GM12878 (cell line): ENCODE measurements around the gene HMCN2. TPM values are rescaled to one million over a fixed set of nuclear protein-coding genes. Genes with fewer than 3 reads are reported as not detected.

Experiments
- ATAC-seq: fragments of 200-7000 bp; cut with Tn5 transposase; 3 replicates; pipeline ENCODE4 v1.9.1; 2020; ENCODE audit warnings: mild to moderate bottlenecking, moderate library complexity
- BruUV-seq: library from RNA; stranded (reverse); fragments of 400-500 nt; replicated peaks from 2 replicates; lab custom pipeline; 2021; lab: Mats Ljungman, UMichigan
- CTCF ChIA-PET: fragments of 300-600 bp; sonication (Branson Sonifier 250); formaldehyde crosslinking; extraction: SDS; loops from one replicate; lab custom pipeline; 2021; ENCODE audit warnings: inconsistent platforms; lab: Yijun Ruan, JAX
- POLR2A ChIA-PET: fragments of 350-600 bp; formaldehyde crosslinking; extraction: SDS; loops from one replicate; lab custom pipeline; 2021; ENCODE audit warnings: inconsistent platforms; lab: Charles Lee
- RAD21 ChIA-PET: fragments of 300-600 bp; sonication (Branson Sonifier 250); formaldehyde crosslinking; loops from one replicate; lab custom pipeline; 2023; ENCODE audit warnings: antibody characterized with exemption; ENCODE audit not compliant: unreplicated experiment; lab: Charles Lee
- SMC1A ChIA-PET: fragments of 300-600 bp; sonication (Branson Sonifier 250); formaldehyde crosslinking; loops from one replicate; lab custom pipeline; 2023; ENCODE audit not compliant: unreplicated experiment, uncharacterized antibody; lab: Charles Lee
- DNase-seq: peaks from one replicate; pipeline ENCODE4 v3.0.0-alpha.2; 2011; ENCODE audit warnings: low read depth, low spot score
- FAIRE-seq: peaks from 3 replicates; lab custom pipeline; 2011; peaks lifted over from hg19 to GRCh38; lab: Jason Lieb, UNC
- H2AFZ ChIP-seq: 2 replicates; pipeline ENCODE4 v1.6.0; 2011; ENCODE audit warnings: low read depth, low read length, control low read depth; ENCODE audit not compliant: control insufficient read depth
- H3K27ac ChIP-seq: 2 replicates; pipeline ENCODE4 v1.5.1; 2011; ENCODE audit warnings: control low read depth; ENCODE audit not compliant: control insufficient read depth, insufficient read depth
- H3K27me3 ChIP-seq, 2 experiments: replicated peaks in 1 of 2; 2 replicates each; pipeline versions ENCODE4 v1.6.0 to v1.6.1; 2011; ENCODE audit warnings: low read length in 1 of 2; ENCODE audit not compliant: control insufficient read depth in 2 of 2, insufficient read depth in 2 of 2
- H3K36me3 ChIP-seq, 2 experiments: 2 replicates each; pipeline ENCODE4 v1.5.1; 2011; ENCODE audit warnings: low read length in 1 of 2; ENCODE audit not compliant: control insufficient read depth in 2 of 2, insufficient read depth in 2 of 2
- H3K4me1 ChIP-seq: 2 replicates; pipeline ENCODE4 v1.6.1; 2011; ENCODE audit warnings: mild to moderate bottlenecking, low read length, moderate library complexity, mixed read lengths; ENCODE audit not compliant: control insufficient read depth, insufficient read depth
- H3K4me2 ChIP-seq: 2 replicates; pipeline ENCODE4 v1.6.0; 2011; ENCODE audit warnings: control low read depth; ENCODE audit not compliant: control insufficient read depth, insufficient read depth
- H3K4me3 ChIP-seq: fragments of 200-600 bp; sonication (generic); 2 replicates; pipeline ENCODE4 v1.5.1; 2016
- H3K79me2 ChIP-seq: 2 replicates; pipeline ENCODE4 v1.6.0; 2011; ENCODE audit warnings: low read length; ENCODE audit not compliant: control insufficient read depth, insufficient read depth
- H3K9ac ChIP-seq: 2 replicates; pipeline ENCODE4 v1.8.0; 2011; ENCODE audit warnings: low read length, control low read depth, mixed read lengths; ENCODE audit not compliant: control insufficient read depth, insufficient read depth
- H3K9me3 ChIP-seq: replicated peaks from 3 replicates; pipeline ENCODE4 v1.5.1; 2011; ENCODE audit warnings: mild to moderate bottlenecking, low read length; ENCODE audit not compliant: control insufficient read depth, insufficient read depth
- H4K20me1 ChIP-seq: 2 replicates; pipeline ENCODE4 v1.6.0; 2011; ENCODE audit not compliant: control insufficient read depth, insufficient read depth
- IRF4 ChIP-seq: IDR thresholded peaks from 2 replicates; pipeline ENCODE4 v1.6.1; 2011; ENCODE audit warnings: low read depth, low read length
- KAT2A ChIP-seq: conservative IDR thresholded peaks from 2 replicates; pipeline ENCODE4 v1.6.1; 2011; ENCODE audit warnings: low read depth, low read length; ENCODE audit not compliant: control insufficient read depth
- PML ChIP-seq: IDR thresholded peaks from 2 replicates; pipeline ENCODE4 v1.6.1; 2012; ENCODE audit warnings: low read length, inconsistent platforms
- RAD21 ChIP-seq: IDR thresholded peaks from 2 replicates; pipeline ENCODE4 v1.6.1; 2011; ENCODE audit warnings: mild to moderate bottlenecking, low read depth, low read length, moderate library complexity; ENCODE audit not compliant: insufficient read depth
- RAD51 ChIP-seq: fragments of 450-650 bp; IDR thresholded peaks from 2 replicates; pipeline ENCODE4 v1.6.1; 2016; ENCODE audit warnings: moderate library complexity, mild to moderate bottlenecking, inconsistent platforms
- SIX5 ChIP-seq: IDR thresholded peaks from 2 replicates; pipeline ENCODE4 v1.6.1; 2011; ENCODE audit warnings: mild to moderate bottlenecking, low read depth, low read length, moderate library complexity; ENCODE audit not compliant: severe bottlenecking
- TBL1XR1 ChIP-seq: IDR thresholded peaks from 2 replicates; pipeline ENCODE4 v1.6.1; 2012; ENCODE audit warnings: low read depth, low read length, improper control_type of control experiment
- TCF3 ChIP-seq: IDR thresholded peaks from 2 replicates; pipeline ENCODE4 v1.6.1; 2012; ENCODE audit warnings: low read depth, mild to moderate bottlenecking, low read length, borderline replicate concordance; ENCODE audit not compliant: insufficient read depth
- YBX1 ChIP-seq: fragments of 450-650 bp; IDR thresholded peaks from 2 replicates; pipeline ENCODE4 v1.6.1; 2016; ENCODE audit warnings: antibody characterized with exemption
- WGBS: methylation state at CpG from one replicate; pipeline ENCODE4 v1.1.6; 2016; ENCODE audit warnings: low lambda C conversion rate; ENCODE audit not compliant: insufficient replicate concordance, insufficient coverage; ENCODE audit errors: missing lambda C conversion rate; 5-methylcytosine and 5-hydroxymethylcytosine counted together
- in situ Hi-C: fragments of 300-500 bp; cut with MboI; formaldehyde crosslinking; loops from 9 replicates; pipeline ENCODE4 v1.14.3; 2018; ENCODE audit warnings: mixed read lengths
- intact Hi-C: fragments of 100-400 bp; cut with micrococcal nuclease; formaldehyde crosslinking; loops from one replicate; pipeline ENCODE4 v1.14.2; 2022; ENCODE audit not compliant: unreplicated experiment
- polyA plus RNA-seq, 11 experiments: library from polyadenylated mRNA; depleted of rRNA in 4 of 11; unstranded in 6 of 11; stranded (reverse) in 5 of 11; fragments of >200 nt; fragmentation: Nextera tagmentation in 4 of 11; fragmentation: Illumina TruSeq in 1 of 11; extraction: Ambion mirVana in 4 of 11; extraction: Trizol in 1 of 11; gene quantifications; 1 replicate in 1 of 11; 2 replicates in 10 of 11; pipeline versions ENCODE4 v1.2.1 to v1.2.3, GENCODE V29; 2011 to 2016; ENCODE audit warnings: inconsistent platforms in 2 of 11, missing spikeins in 2 of 11, low read depth in 1 of 11
- total RNA-seq, 4 experiments: library from RNA; depleted of rRNA in 3 of 4; stranded (reverse); fragments of >200 nt in 3 of 4; fragmentation: Illumina TruSeq in 1 of 4; extraction: Trizol in 1 of 4; gene quantifications; 2 replicates each; pipeline versions ENCODE4 v1.2.1 to v1.2.3, GENCODE V29; 2013 to 2021
- TF ChIP-seq, protein P1 (sequence below): IDR thresholded peaks from 2 replicates; pipeline ENCODE4 v1.6.1; 2012; ENCODE audit warnings: low read depth, low read length, improper control_type of control experiment
- TF ChIP-seq, protein P2 (sequence below): IDR thresholded peaks from 2 replicates; pipeline ENCODE4 v1.6.1; 2012; ENCODE audit warnings: low read depth, low read length, improper control_type of control experiment
- TF ChIP-seq, protein P3 (sequence below): fragments of 450-650 bp; IDR thresholded peaks from 2 replicates; pipeline ENCODE4 v1.6.1; 2017; ENCODE audit warnings: mild to moderate bottlenecking
- TF ChIP-seq, protein P4 (sequence below): IDR thresholded peaks from 2 replicates; pipeline ENCODE4 v1.6.1; 2011; ENCODE audit warnings: mild to moderate bottlenecking, low read depth, low read length, moderate library complexity; ENCODE audit not compliant: insufficient replicate concordance
- TF ChIP-seq, protein P5 (sequence below): fragments of 450-650 bp; IDR thresholded peaks from 2 replicates; pipeline ENCODE4 v1.6.1; 2017; ENCODE audit warnings: borderline replicate concordance

HMCN2 gene
- total and polyA plus RNA-seq, 10 of the 15 experiments (the other 5 are each of a cell fraction or from before 2014, with no cell fraction given), result 0.04 TPM; not detected in 9

GRCh38 chr9:130342714-130343085, 77.1 kb downstream of the HMCN2 start:
- ChIA-PET SMC1A (no interaction called here), POLR2A (no interaction called here), RAD21 (no interaction called here), CTCF (interaction anchor here (0.6 to 1.1 kb wide), 3 partner anchors 21 to 406 kb away, joined by 3 to 4 read pairs (median 3); no protein-coding TSS in a partner anchor)
- WGBS, result 24% methylated on average over 11 of the region's 11 CpGs
- no peak overlapping the region for H2AFZ ChIP-seq
- no peaks in the 10 kb centered on the region for H3K27me3 ChIP-seq
- no peak overlapping the region for H3K4me2 ChIP-seq
- no peak for ATAC-seq
- BruUV-seq, result no TSS peak
- no peak overlapping the region for H3K27ac ChIP-seq
- DNase-seq, result no peak
- H3K4me3 ChIP-seq, result no peak overlapping the region
- no peaks in the 10 kb centered on the region for H3K4me1 ChIP-seq
- in situ Hi-C loops, result no loop called here
- no peak overlapping the region for H3K9ac ChIP-seq
- no peaks in the 10 kb centered on the region for H3K9me3 ChIP-seq
- TF ChIP-seq KAT2A (no peak), IRF4 (no peak), RAD51 (no peak), PML (no peak), SIX5 (no peak), TCF3 (no peak), TBL1XR1 (no peak), YBX1 (no peak), RAD21 (no peak)
- TF ChIP-seq, protein P1, sequence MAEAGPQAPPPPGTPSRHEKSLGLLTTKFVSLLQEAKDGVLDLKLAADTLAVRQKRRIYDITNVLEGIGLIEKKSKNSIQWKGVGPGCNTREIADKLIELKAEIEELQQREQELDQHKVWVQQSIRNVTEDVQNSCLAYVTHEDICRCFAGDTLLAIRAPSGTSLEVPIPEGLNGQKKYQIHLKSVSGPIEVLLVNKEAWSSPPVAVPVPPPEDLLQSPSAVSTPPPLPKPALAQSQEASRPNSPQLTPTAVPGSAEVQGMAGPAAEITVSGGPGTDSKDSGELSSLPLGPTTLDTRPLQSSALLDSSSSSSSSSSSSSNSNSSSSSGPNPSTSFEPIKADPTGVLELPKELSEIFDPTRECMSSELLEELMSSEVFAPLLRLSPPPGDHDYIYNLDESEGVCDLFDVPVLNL, result no peak
- TF ChIP-seq, protein P2, sequence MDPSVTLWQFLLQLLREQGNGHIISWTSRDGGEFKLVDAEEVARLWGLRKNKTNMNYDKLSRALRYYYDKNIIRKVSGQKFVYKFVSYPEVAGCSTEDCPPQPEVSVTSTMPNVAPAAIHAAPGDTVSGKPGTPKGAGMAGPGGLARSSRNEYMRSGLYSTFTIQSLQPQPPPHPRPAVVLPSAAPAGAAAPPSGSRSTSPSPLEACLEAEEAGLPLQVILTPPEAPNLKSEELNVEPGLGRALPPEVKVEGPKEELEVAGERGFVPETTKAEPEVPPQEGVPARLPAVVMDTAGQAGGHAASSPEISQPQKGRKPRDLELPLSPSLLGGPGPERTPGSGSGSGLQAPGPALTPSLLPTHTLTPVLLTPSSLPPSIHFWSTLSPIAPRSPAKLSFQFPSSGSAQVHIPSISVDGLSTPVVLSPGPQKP, result no peak
- TF ChIP-seq, protein P3, sequence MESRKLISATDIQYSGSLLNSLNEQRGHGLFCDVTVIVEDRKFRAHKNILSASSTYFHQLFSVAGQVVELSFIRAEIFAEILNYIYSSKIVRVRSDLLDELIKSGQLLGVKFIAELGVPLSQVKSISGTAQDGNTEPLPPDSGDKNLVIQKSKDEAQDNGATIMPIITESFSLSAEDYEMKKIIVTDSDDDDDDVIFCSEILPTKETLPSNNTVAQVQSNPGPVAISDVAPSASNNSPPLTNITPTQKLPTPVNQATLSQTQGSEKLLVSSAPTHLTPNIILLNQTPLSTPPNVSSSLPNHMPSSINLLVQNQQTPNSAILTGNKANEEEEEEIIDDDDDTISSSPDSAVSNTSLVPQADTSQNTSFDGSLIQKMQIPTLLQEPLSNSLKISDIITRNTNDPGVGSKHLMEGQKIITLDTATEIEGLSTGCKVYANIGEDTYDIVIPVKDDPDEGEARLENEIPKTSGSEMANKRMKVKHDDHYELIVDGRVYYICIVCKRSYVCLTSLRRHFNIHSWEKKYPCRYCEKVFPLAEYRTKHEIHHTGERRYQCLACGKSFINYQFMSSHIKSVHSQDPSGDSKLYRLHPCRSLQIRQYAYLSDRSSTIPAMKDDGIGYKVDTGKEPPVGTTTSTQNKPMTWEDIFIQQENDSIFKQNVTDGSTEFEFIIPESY, result no peak
- TF ChIP-seq, protein P4, sequence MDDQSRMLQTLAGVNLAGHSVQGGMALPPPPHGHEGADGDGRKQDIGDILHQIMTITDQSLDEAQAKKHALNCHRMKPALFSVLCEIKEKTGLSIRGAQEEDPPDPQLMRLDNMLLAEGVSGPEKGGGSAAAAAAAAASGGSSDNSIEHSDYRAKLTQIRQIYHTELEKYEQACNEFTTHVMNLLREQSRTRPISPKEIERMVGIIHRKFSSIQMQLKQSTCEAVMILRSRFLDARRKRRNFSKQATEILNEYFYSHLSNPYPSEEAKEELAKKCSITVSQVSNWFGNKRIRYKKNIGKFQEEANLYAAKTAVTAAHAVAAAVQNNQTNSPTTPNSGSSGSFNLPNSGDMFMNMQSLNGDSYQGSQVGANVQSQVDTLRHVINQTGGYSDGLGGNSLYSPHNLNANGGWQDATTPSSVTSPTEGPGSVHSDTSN, result no peak
- TF ChIP-seq, protein P5, sequence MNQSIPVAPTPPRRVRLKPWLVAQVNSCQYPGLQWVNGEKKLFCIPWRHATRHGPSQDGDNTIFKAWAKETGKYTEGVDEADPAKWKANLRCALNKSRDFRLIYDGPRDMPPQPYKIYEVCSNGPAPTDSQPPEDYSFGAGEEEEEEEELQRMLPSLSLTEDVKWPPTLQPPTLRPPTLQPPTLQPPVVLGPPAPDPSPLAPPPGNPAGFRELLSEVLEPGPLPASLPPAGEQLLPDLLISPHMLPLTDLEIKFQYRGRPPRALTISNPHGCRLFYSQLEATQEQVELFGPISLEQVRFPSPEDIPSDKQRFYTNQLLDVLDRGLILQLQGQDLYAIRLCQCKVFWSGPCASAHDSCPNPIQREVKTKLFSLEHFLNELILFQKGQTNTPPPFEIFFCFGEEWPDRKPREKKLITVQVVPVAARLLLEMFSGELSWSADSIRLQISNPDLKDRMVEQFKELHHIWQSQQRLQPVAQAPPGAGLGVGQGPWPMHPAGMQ, result no peak
- no peaks in the 10 kb centered on the region for H3K79me2 ChIP-seq
- FAIRE-seq, result no peak
- H4K20me1 ChIP-seq, result no peaks in the 10 kb centered on the region
- no peaks in the 10 kb centered on the region for H3K36me3 ChIP-seq
- intact Hi-C loops, result loop anchor here (5.0 kb wide), 2 partner anchors 105 to 235 kb away; no protein-coding TSS in a partner anchor
